DND-41 (cell line): ENCODE data around the gene SERPING1.

ENCODE experiments used
- ATAC-seq: fragments of 200-7000 bp; cut with Tn5 transposase; 3 replicates; pipeline ENCODE4 v1.9.1; 2021; ENCODE audit warnings: low read depth; ENCODE audit not compliant: insufficient read depth
- DNase-seq: peaks from one replicate; pipeline ENCODE4 v3.0.0-alpha.2; 2020
- H2AFZ ChIP-seq: 2 replicates; pipeline ENCODE4 v1.6.0; 2012; ENCODE audit warnings: low read depth, low read length
- H3K27ac ChIP-seq: 2 replicates; pipeline ENCODE4 v1.5.1; 2012; ENCODE audit warnings: low read length, inconsistent platforms
- H3K27me3 ChIP-seq: fragments of 200-600 bp; sonication (generic); 2 replicates; pipeline ENCODE4 v1.6.0; 2012; ENCODE audit warnings: low read length, mild to moderate bottlenecking, inconsistent platforms; ENCODE audit not compliant: insufficient read depth, poor library complexity
- H3K36me3 ChIP-seq: 2 replicates; pipeline ENCODE4 v1.5.1; 2012; ENCODE audit warnings: low read length, inconsistent platforms; ENCODE audit not compliant: insufficient read depth
- H3K4me1 ChIP-seq: 2 replicates; pipeline ENCODE4 v1.5.1; 2012; ENCODE audit warnings: mild to moderate bottlenecking, low read length; ENCODE audit not compliant: insufficient read depth
- H3K4me2 ChIP-seq: 2 replicates; pipeline ENCODE4 v1.6.0; 2012; ENCODE audit warnings: mild to moderate bottlenecking, moderate library complexity, low read length, inconsistent platforms; ENCODE audit not compliant: insufficient read depth
- H3K4me3 ChIP-seq, 2 experiments: fragments of 200-600 bp in 1 of 2; shearing (Covaris generic) in 1 of 2; 2 replicates each; pipeline ENCODE4 v1.5.1; 2012 to 2016; ENCODE audit warnings: inconsistent platforms in 2 of 2, low read length in 2 of 2, mild to moderate bottlenecking in 2 of 2, low read depth in 1 of 2, moderate library complexity in 1 of 2
- H3K79me2 ChIP-seq: 2 replicates; pipeline ENCODE4 v1.6.0; 2012; ENCODE audit warnings: low read length, inconsistent platforms; ENCODE audit not compliant: insufficient read depth
- H3K9ac ChIP-seq: 2 replicates; pipeline ENCODE4 v1.6.0; 2012; ENCODE audit warnings: low read depth, mild to moderate bottlenecking, inconsistent platforms, low read length, moderate library complexity
- H3K9me3 ChIP-seq: 2 replicates; pipeline ENCODE4 v1.5.1; 2012; ENCODE audit warnings: low read length, moderate library complexity, mild to moderate bottlenecking, inconsistent platforms; ENCODE audit not compliant: insufficient read depth, severe bottlenecking
- H4K20me1 ChIP-seq: 2 replicates; pipeline ENCODE4 v1.6.0; 2012; ENCODE audit warnings: low read length; ENCODE audit not compliant: insufficient read depth
- EZH2 ChIP-seq: IDR thresholded peaks from 3 replicates; pipeline ENCODE4 v1.6.1; 2012; ENCODE audit warnings: borderline replicate concordance, low read depth, mild to moderate bottlenecking, moderate library complexity, low read length, inconsistent platforms; ENCODE audit not compliant: severe bottlenecking
- TF ChIP-seq, protein P1 (sequence below): IDR thresholded peaks from 2 replicates; pipeline ENCODE4 v1.5.1; 2012; ENCODE audit warnings: borderline replicate concordance, low read length, moderate library complexity, mild to moderate bottlenecking; ENCODE audit not compliant: poor library complexity, severe bottlenecking; ENCODE audit errors: extremely low read depth

SERPING1 gene

DNA sequence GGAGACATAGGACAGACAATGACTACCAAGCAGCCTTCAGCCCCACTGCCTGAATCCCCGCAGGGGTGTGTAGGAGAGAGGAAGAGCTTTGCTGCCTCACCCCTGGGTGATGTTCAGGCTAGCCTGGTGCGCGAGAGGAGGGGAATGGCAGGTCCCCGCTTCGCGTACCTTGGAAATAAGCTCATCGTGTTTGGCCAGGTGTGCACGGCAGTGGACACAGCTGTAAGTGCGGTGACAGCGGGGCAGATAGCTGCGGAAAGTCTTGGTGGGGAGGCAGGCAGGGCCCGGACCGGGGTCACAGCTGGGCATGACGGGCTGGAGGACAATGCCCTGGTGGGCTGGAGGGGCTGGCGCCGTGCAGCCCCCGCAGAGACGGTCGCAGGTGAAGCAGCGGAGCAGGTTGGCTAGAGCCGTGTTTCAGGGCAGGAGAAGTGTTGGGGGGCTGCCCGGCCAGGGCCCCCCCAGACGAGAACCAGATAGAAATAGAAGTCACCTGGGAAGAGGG lies 49.4 kb downstream of the SERPING1 start:
- TF ChIP-seq, protein P1, sequence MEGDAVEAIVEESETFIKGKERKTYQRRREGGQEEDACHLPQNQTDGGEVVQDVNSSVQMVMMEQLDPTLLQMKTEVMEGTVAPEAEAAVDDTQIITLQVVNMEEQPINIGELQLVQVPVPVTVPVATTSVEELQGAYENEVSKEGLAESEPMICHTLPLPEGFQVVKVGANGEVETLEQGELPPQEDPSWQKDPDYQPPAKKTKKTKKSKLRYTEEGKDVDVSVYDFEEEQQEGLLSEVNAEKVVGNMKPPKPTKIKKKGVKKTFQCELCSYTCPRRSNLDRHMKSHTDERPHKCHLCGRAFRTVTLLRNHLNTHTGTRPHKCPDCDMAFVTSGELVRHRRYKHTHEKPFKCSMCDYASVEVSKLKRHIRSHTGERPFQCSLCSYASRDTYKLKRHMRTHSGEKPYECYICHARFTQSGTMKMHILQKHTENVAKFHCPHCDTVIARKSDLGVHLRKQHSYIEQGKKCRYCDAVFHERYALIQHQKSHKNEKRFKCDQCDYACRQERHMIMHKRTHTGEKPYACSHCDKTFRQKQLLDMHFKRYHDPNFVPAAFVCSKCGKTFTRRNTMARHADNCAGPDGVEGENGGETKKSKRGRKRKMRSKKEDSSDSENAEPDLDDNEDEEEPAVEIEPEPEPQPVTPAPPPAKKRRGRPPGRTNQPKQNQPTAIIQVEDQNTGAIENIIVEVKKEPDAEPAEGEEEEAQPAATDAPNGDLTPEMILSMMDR = no peak
- TF ChIP-seq EZH2 = no peak
- no peaks in the 10 kb centered on the region for H3K9me3 ChIP-seq
- peaks cover 47% of the 10 kb centered on the region for H3K27me3 ChIP-seq
- H3K4me3 ChIP-seq = no peak overlapping the region
- H3K4me1 ChIP-seq = peaks cover 45% of the 10 kb centered on the region
- DNase-seq = no peak
- no peak overlapping the region for H3K4me2 ChIP-seq
- no peak overlapping the region for H3K9ac ChIP-seq
- H3K79me2 ChIP-seq = no peaks in the 10 kb centered on the region
- no peaks in the 10 kb centered on the region for H4K20me1 ChIP-seq
- no peaks in the 10 kb centered on the region for H3K36me3 ChIP-seq
- no peak overlapping the region for H2AFZ ChIP-seq
- H3K27ac ChIP-seq = no peak overlapping the region
- ATAC-seq = no peak

DNA sequence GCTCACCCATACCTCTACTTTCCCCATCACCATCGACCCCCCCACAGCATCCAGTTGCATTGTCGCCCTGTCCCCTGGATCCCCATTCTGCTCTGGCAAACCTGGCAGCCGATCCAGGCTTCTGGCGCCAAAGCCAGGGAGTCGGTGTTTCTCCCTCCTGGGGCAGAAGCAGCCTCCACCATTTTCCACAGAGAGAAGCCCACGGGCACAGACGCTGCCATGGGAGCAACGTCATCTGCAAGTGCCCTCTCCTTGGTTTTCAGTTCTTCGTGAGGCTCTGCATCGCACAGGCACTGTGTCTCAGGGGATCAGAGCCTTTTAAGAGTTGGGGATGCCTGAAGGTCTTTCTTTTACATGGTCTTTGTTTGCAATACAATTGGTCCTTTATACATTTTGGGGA lies 49.9 kb downstream of the SERPING1 start:
- Histone ChIP-seq H3K27ac (no peak overlapping the region), H3K9me3 (no peaks in the 10 kb centered on the region), H3K27me3 (peaks cover 47% of the 10 kb centered on the region), H3K4me3 (no peak overlapping the region), H3K4me2 (no peak overlapping the region), H3K79me2 (no peaks in the 10 kb centered on the region), H3K4me1 (peaks cover 46% of the 10 kb centered on the region), H4K20me1 (no peaks in the 10 kb centered on the region), H3K36me3 (no peaks in the 10 kb centered on the region), H3K9ac (no peak overlapping the region), H2AFZ (no peak overlapping the region)
- TF ChIP-seq, protein P1 = no peak
- no peak for TF ChIP-seq EZH2
- DNase-seq (no peak), ATAC-seq (no peak)

DNA sequence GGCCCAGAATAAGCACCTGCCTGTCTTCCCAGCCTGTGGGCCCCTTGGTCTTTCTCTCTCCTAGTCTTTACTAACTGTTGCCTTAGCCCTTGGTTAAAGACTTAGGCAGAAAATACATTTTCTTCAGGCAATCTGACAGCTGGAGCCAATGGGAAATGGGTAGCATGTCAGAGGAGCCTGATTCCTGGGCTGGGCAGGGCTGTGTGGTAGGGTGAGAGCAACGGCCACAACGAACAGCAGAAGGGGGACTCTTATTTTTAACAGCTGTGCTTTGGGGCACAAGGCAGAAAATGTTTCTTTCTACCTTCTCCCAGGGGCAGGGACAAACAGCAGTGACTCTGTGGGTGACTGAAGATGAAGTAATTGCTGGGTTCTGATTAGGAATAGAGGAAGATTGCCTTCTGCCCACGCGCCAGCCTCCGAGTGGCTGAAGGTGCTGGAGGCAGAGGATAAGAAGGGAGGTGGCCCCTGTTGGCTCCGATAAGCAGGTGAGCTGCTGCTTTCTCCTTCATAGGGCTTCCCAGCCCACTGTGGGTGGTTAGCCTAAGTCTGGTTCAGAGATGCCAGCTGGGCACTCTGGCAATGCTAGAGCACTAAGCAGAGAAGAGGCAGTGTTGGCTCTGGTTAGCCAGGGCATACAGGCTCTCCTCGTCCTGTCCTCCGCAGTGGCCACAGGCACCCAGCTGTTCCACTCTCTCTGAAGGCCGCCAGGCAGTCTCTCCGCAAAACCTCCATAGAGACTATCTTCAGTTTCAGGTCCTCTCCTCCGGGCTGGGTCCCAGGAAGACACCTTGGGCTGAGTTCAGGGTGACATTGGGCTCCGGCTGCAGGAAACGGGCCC lies 50.7 kb downstream of the SERPING1 start:
- peak overlapping the region in 1 of 2 experiments; percentile 45; a peak in 1 of 4 replicates for H3K4me3 ChIP-seq
- DNase-seq (no peak), ATAC-seq (peak; percentile 16; the same call in 1 of the 3 replicates)
- H3K27me3 ChIP-seq = peaks cover 47% of the 10 kb centered on the region
- no peak overlapping the region for H2AFZ ChIP-seq
- no peaks in the 10 kb centered on the region for H3K9me3 ChIP-seq
- peak overlapping the region; percentile 65 for H3K4me2 ChIP-seq
- H3K27ac ChIP-seq = no peak overlapping the region
- H3K9ac ChIP-seq = peak overlapping the region; percentile 31
- H4K20me1 ChIP-seq = no peaks in the 10 kb centered on the region
- no peaks in the 10 kb centered on the region for H3K36me3 ChIP-seq
- no peaks in the 10 kb centered on the region for H3K79me2 ChIP-seq
- peaks cover 54% of the 10 kb centered on the region for H3K4me1 ChIP-seq
- peak; percentile 4 for TF ChIP-seq EZH2
- TF ChIP-seq, protein P1 = no peak
